ENCODE results near the gene ATG2B. TPM values are rescaled to one million over a fixed set of nuclear protein-coding genes. Genes with fewer than 3 reads are reported as not detected.
A peak's percentile ranks its signal among the peaks of the same experiment; 100 is the strongest.

The ATG2B gene
- total RNA-seq, 6 experiments from 2014 or later, result 13.9 to 24.4 (median 16.3) TPM

GRCh38 chr14:96270565-96271420, 92.3 kb downstream of the ATG2B start:
- Histone ChIP-seq H3K4me3 (no peak overlapping the region), H3K36me3 (no peaks in the 10 kb centered on the region), H3K4me1 (peaks cover 0 to 11% (median 0%) of the 10 kb centered on the region in 4 donors), H3K9me3 (no peaks in the 10 kb centered on the region), H3K27me3 (no peaks in the 10 kb centered on the region), H3K27ac (no peak overlapping the region)
- intact Hi-C loops (cut with DNase I), result loop anchor here in 1 of 2 donors (5.0 to 10.0 kb wide), 2 partner anchors 168 to 276 kb away; no protein-coding TSS in a partner anchor
- DNase-seq (no peak), ATAC-seq (no peak)
- TF ChIP-seq CTCF (IDR thresholded peaks at IDR 0.05), result no peak
- WGBS (ENCODE audit: insufficient coverage, low coverage, low lambda C conversion rate, missing lambda C conversion rate), result 91% methylated on average over 8 of the region's 8 CpGs

- DNase-seq (no peak), ATAC-seq (peak in 2 of 4 donors; percentile 5 to 19)
- Histone ChIP-seq H3K9me3 (no peaks in the 10 kb centered on the region), H3K4me3 (no peak overlapping the region), H3K4me1 (peaks cover 0 to 11% (median 0%) of the 10 kb centered on the region in 4 donors), H3K27ac (peak overlapping the region in 1 of 3 donors; percentile 16), H3K36me3 (no peaks in the 10 kb centered on the region), H3K27me3 (no peaks in the 10 kb centered on the region)
- WGBS (ENCODE audit: insufficient coverage, low coverage, low lambda C conversion rate, missing lambda C conversion rate), result 86% methylated on average over 10 of the region's 10 CpGs
- intact Hi-C loops (cut with DNase I), result loop anchor here in 1 of 2 donors (5.0 kb wide), 1 partner anchor 167 kb away; no protein-coding TSS in a partner anchor
- TF ChIP-seq POLR2A (IDR thresholded peaks at IDR 0.05) (no peak), CTCF (IDR thresholded peaks at IDR 0.05) (no peak)
Observed at GRCh38 chr14:96269359-96269710, 93.8 kb downstream of the ATG2B start.

GRCh38 chr14:96268431-96269358, 94.4 kb downstream of the ATG2B start:
- intact Hi-C loops (cut with DNase I), result loop anchor here in 1 of 2 donors (5.0 kb wide), 1 partner anchor 166 kb away; no protein-coding TSS in a partner anchor
- ATAC-seq (peak; percentile 52 to 80 (median 76)), DNase-seq (peak in 1 of 3 donors; percentile 70)
- Histone ChIP-seq H3K9me3 (no peaks in the 10 kb centered on the region), H3K27me3 (no peaks in the 10 kb centered on the region), H3K36me3 (no peaks in the 10 kb centered on the region), H3K27ac (peak overlapping the region in 1 of 3 donors; percentile 40), H3K4me1 (peaks cover 0 to 11% (median 0%) of the 10 kb centered on the region in 4 donors), H3K4me3 (peak overlapping the region in 1 of 3 donors; percentile 14)
- TF ChIP-seq POLR2A (IDR thresholded peaks at IDR 0.05) (no peak), CTCF (IDR thresholded peaks at IDR 0.05) (no peak)
- WGBS (ENCODE audit: insufficient coverage, low coverage, low lambda C conversion rate, missing lambda C conversion rate), result 56% methylated on average over 15 of the region's 22 CpGs

GRCh38 chr14:96267916-96268315, 95.2 kb downstream of the ATG2B start:
- Histone ChIP-seq H3K4me3 (peak overlapping the region in 1 of 3 donors; percentile 14), H3K4me1 (peaks cover 0 to 11% (median 0%) of the 10 kb centered on the region in 4 donors), H3K27ac (no peak overlapping the region), H3K36me3 (no peaks in the 10 kb centered on the region), H3K9me3 (no peaks in the 10 kb centered on the region), H3K27me3 (no peaks in the 10 kb centered on the region)
- DNase-seq (no peak), ATAC-seq (peak in 1 of 4 donors; percentile 8)
- no peak for TF ChIP-seq POLR2A (IDR thresholded peaks at IDR 0.05)
- no peak for TF ChIP-seq CTCF (IDR thresholded peaks at IDR 0.05)
- 70% methylated on average over 2 of the region's 5 CpGs for WGBS (ENCODE audit: insufficient coverage, low coverage, low lambda C conversion rate, missing lambda C conversion rate)
- intact Hi-C loops (cut with DNase I), result loop anchor here in 1 of 2 donors (5.0 kb wide), 1 partner anchor 166 kb away; no protein-coding TSS in a partner anchor
